A673 (cell line): ENCODE results near the gene GALNTL6. TPM values are rescaled to one million over a fixed set of nuclear protein-coding genes. Genes with fewer than 3 reads are reported as not detected.

Experiments
- BruUV-seq: library from RNA; stranded (reverse); fragments of 400-500 nt; replicated peaks from 2 replicates; lab custom pipeline; 2021; lab: Mats Ljungman, UMichigan
- CTCF ChIA-PET: fragments of 300-600 bp; sonication (Branson Sonifier 250); formaldehyde crosslinking; loops from one replicate; lab custom pipeline; 2022; ENCODE audit warnings: antibody characterized with exemption; lab: Charles Lee
- POLR2A ChIA-PET: fragments of 300-600 bp; sonication (Branson Sonifier 250); formaldehyde crosslinking; loops from one replicate; lab custom pipeline; 2022; ENCODE audit warnings: antibody characterized with exemption; ENCODE audit not compliant: low non-redundant PET; lab: Charles Lee
- DNase-seq: peaks from one replicate; pipeline ENCODE4 v3.0.0-alpha.2; 2015; ENCODE audit warnings: low spot score
- H3K27ac ChIP-seq: fragments of 200-600 bp; sonication (generic); 2 replicates; pipeline ENCODE4 v1.5.1; 2016; ENCODE audit warnings: mixed run types, low read depth, mild to moderate bottlenecking, mixed read lengths, antibody characterized with exemption, low read length; ENCODE audit not compliant: poor library complexity, severe bottlenecking
- H3K27me3 ChIP-seq: fragments of 200-600 bp; sonication (generic); replicated peaks from 2 replicates; pipeline ENCODE4 v1.6.1; 2017; ENCODE audit warnings: mixed run types, low read depth, mild to moderate bottlenecking, mixed read lengths, antibody characterized with exemption, low read length; ENCODE audit not compliant: insufficient read depth, poor library complexity
- H3K36me3 ChIP-seq: fragments of 200-600 bp; sonication (generic); 2 replicates; pipeline ENCODE4 v1.6.1; 2016; ENCODE audit warnings: mixed run types, mild to moderate bottlenecking, mixed read lengths, antibody characterized with exemption, low read length; ENCODE audit not compliant: insufficient read depth, poor library complexity, severe bottlenecking
- H3K4me1 ChIP-seq: fragments of 200-600 bp; sonication (generic); 2 replicates; pipeline ENCODE4 v1.6.1; 2017; ENCODE audit warnings: mixed run types, mild to moderate bottlenecking, mixed read lengths, antibody characterized with exemption, low read length; ENCODE audit not compliant: insufficient read depth, poor library complexity, severe bottlenecking
- H3K4me3 ChIP-seq: fragments of 200-600 bp; sonication (generic); 2 replicates; pipeline ENCODE4 v1.5.1; 2016; ENCODE audit warnings: low read depth, mixed run types, mild to moderate bottlenecking, mixed read lengths, low read length; ENCODE audit not compliant: poor library complexity, severe bottlenecking
- H3K9me3 ChIP-seq: fragments of 200-600 bp; sonication (generic); 2 replicates; pipeline ENCODE4 v1.6.1; 2016; ENCODE audit warnings: mixed run types, low read depth, mild to moderate bottlenecking, mixed read lengths, antibody characterized with exemption, low read length; ENCODE audit not compliant: poor library complexity, severe bottlenecking
- CTCF ChIP-seq: fragments of 300-800, 200-600 bp; sonication (generic); conservative IDR thresholded peaks from 2 replicates; pipeline ENCODE4 v1.5.1; 2017; ENCODE audit warnings: low read depth, mild to moderate bottlenecking, antibody characterized with exemption, low read length, moderate library complexity, mixed read lengths
- EZH2 ChIP-seq: fragments of 200-600 bp; sonication (generic); IDR thresholded peaks from 2 replicates; pipeline ENCODE4 v1.6.1; 2017; ENCODE audit warnings: borderline replicate concordance, low read depth, mild to moderate bottlenecking, mixed read lengths, antibody characterized with exemption, low read length; ENCODE audit not compliant: poor library complexity, severe bottlenecking
- intact Hi-C: fragments of 100-400 bp; cut with micrococcal nuclease; formaldehyde crosslinking; loops from one replicate; pipeline ENCODE4 v1.10.0; 2022; ENCODE audit not compliant: unreplicated experiment
- total RNA-seq: library from RNA; stranded (reverse); gene quantifications from 2 replicates; pipeline ENCODE4 v1.2.3, GENCODE V29; 2021

Gene GALNTL6
- total RNA-seq, 1 experiment from 2014 or later = 0.30 TPM

GRCh38 chr4:173024203-173024602 lies 1211.0 kb downstream of the GALNTL6 start:
- intact Hi-C loops = loop anchor here (2.0 to 5.0 kb wide), 2 partner anchors 147 to 1318 kb away; no protein-coding TSS in a partner anchor
- Histone ChIP-seq H3K9me3 (no peaks in the 10 kb centered on the region), H3K36me3 (no peaks in the 10 kb centered on the region), H3K4me1 (peaks cover 50% of the 10 kb centered on the region), H3K4me3 (no peak overlapping the region), H3K27ac (peak overlapping the region; percentile 94), H3K27me3 (no peaks in the 10 kb centered on the region)
- no peak for DNase-seq
- no TSS peak for BruUV-seq
- TF ChIP-seq EZH2 (no peak), CTCF (no peak)
- ChIA-PET CTCF (interaction anchor here (0.7 to 3.0 kb wide), 6 partner anchors 10 to 278 kb away, joined by 3 to 25 read pairs (median 6); no protein-coding TSS in a partner anchor), POLR2A (no interaction called here)

DNA sequence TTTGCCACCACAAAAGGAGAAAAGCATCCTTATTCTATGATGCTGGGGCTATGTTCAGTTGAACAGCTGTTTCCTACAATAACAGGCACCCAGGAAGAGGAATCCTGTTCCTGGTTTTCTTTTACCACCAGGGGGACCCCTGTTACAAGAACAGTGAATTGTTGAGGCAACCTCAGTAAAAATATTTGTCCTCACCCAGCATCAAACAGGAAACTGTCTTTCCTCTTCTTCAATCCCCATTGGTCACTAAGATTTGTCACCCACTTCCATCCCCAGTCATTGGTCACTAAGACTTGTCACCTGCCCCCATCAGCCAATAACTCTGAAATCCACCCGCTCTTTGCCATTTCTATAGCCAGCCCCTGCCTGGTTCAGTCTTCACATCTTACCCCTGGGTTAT lies 1211.9 kb downstream of the GALNTL6 start:
- BruUV-seq = no TSS peak
- peaks cover 52% of the 10 kb centered on the region for H3K4me1 ChIP-seq
- H3K4me3 ChIP-seq = no peak overlapping the region
- H3K27ac ChIP-seq = no peak overlapping the region
- POLR2A ChIA-PET = no interaction called here
- peak; percentile 93 for DNase-seq
- TF ChIP-seq EZH2 (no peak), CTCF (peak; percentile 83)
- H3K9me3 ChIP-seq = no peaks in the 10 kb centered on the region
- H3K27me3 ChIP-seq = no peaks in the 10 kb centered on the region
- no peaks in the 10 kb centered on the region for H3K36me3 ChIP-seq
- intact Hi-C loops = loop anchor here (1.0 to 2.0 kb wide), 2 partner anchors 146 to 232 kb away; no protein-coding TSS in a partner anchor
- CTCF ChIA-PET = interaction anchor here (0.7 to 3.0 kb wide), 4 partner anchors 12 to 277 kb away, joined by 3 to 25 read pairs (median 5); no protein-coding TSS in a partner anchor

GRCh38 chr4:173037242-173037641 lies 1224.0 kb downstream of the GALNTL6 start:
- no TSS peak for BruUV-seq
- H3K9me3 ChIP-seq = no peaks in the 10 kb centered on the region
- H3K27ac ChIP-seq = no peak overlapping the region
- TF ChIP-seq CTCF = no peak
- TF ChIP-seq EZH2 = no peak
- H3K36me3 ChIP-seq = no peaks in the 10 kb centered on the region
- ChIA-PET CTCF (no interaction called here), POLR2A (no interaction called here)
- H3K4me3 ChIP-seq = no peak overlapping the region
- H3K4me1 ChIP-seq = peaks cover 31% of the 10 kb centered on the region
- no peaks in the 10 kb centered on the region for H3K27me3 ChIP-seq
- no peak for DNase-seq
- intact Hi-C loops = no loop called here
